DMS 273 (cell line): ENCODE results near the gene UPF1.
"Not testable (repeated sequence)": the region's sequence is repeated elsewhere in the genome, so short reads cannot be mapped to it uniquely, and the experiment has no call there.

Source experiments
- DNase-seq: peaks from one replicate; lab custom pipeline; 2025; ENCODE audit not compliant: unreplicated experiment; lab: John Stamatoyannopoulos, UW

UPF1 gene

DNA sequence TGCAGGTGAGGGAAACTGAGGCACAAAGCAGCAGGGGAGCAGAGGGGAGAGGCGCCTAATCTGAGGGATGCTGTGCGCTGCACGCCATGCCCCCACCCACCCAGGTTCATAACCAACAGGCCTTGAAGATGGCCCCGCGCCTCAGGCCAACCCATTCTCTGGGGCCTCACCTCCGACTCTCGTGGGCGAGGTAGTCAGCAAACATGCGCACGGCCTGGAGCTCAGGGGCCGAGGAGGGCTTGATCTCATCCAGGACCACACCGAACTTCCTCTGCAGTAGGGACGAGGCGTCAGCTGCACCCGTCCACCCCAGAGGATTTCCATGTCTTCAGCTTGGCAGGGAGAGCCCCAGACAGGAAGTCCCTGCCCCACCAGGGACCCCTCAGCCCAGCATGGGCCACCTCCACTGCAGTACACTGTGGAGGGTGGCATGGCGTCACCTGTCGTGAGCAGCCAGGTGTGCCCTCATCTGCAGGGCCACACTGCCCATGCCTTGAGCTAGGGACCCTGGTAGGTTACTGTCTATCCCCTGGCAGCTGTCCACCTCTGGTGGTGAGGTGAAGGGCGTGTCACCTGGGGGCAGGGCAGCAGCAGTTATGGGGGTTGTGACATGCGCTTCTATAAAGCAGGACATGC, 79.2 kb downstream of the UPF1 start:
- DNase-seq = no peak

GRCh38 chr19:18912933-18913332, 81.2 kb downstream of the UPF1 start:
- no peak for DNase-seq

DNA sequence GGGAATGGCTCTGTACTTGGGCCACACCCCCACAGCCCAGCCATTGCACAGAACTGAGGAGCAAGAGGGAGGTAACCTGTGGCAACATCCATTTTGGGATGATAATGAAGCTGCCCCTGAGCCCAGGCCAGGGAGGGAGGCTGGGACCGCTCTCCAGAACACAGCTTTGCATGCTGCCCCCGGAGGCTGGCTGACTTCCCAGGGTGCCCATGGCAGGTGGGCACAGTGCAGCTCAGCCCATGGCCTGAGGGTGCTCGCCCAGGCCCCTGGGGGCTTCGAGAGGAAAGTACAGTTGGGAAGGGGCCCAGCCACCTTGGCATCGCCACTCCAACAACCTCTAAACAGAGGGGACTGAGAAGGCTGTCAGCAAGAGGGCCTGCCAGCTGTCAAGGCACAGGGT, 81.7 kb downstream of the UPF1 start:
- DNase-seq = no peak

GRCh38 chr19:18915639-18916038, 83.9 kb downstream of the UPF1 start:
- peak; percentile 79 for DNase-seq

GRCh38 chr19:18917593-18917992, 85.8 kb downstream of the UPF1 start:
- DNase-seq = not testable (repeated sequence)
